Activated CD4-positive, alpha-beta T cell treated with anti-CD3 and anti-CD28 coated beads for 1 hour (primary cell): ENCODE data around the gene RAB20.

Experiments
- DNase-seq: peaks from one replicate; pipeline ENCODE4 v3.0.0-alpha.2; 2020

Gene RAB20

DNA sequence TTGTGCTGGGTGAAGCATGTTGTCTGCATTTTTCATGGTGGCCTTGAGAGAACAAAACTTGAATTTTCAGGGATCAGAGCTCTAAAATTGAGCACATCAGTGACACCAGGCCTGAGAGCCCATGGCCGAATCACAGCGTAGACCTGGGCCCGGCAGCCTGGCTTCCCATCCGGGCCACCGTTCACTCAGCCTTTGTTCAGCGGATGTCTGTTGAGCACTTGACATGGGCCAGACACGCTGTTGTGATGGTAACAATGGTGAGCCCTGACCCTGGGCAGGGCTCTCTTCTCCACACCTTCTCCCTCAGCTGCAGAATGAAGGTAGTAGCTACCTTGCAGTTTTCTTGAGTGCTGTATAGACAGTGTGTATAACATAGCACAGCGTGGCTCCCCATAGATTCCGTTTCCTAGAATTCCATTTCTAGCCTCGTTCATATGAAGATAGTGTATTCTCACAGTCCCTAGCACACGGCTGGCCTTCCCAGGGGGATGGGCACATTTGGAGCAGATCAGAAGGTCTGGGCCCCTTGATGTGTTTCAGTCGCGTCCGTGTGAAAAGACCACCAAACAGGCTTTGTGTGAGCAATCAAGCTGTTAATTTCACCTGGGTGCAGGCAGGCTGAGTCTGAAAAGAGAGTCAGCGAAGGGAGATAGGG, 75.3 kb downstream of the RAB20 start:
- DNase-seq, result no peak

DNA sequence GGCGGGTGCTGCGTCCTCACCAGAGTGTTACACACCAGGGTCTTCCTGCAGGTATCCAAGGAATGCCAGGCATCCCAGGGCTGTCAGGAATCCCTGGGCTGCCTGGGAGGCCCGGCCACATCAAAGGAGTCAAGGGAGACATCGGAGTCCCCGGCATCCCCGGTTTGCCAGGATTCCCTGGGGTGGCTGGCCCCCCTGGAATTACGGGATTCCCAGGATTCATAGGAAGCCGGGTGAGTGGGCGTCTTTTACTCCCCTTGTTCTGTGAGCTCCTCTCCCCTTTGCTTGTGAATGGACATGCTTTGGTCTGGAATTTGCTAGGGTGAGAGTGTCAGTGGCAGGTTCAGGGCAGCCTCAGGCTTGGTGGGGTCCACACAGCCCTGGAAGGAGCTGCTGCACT, 75.9 kb downstream of the RAB20 start:
- DNase-seq, result no peak

DNA sequence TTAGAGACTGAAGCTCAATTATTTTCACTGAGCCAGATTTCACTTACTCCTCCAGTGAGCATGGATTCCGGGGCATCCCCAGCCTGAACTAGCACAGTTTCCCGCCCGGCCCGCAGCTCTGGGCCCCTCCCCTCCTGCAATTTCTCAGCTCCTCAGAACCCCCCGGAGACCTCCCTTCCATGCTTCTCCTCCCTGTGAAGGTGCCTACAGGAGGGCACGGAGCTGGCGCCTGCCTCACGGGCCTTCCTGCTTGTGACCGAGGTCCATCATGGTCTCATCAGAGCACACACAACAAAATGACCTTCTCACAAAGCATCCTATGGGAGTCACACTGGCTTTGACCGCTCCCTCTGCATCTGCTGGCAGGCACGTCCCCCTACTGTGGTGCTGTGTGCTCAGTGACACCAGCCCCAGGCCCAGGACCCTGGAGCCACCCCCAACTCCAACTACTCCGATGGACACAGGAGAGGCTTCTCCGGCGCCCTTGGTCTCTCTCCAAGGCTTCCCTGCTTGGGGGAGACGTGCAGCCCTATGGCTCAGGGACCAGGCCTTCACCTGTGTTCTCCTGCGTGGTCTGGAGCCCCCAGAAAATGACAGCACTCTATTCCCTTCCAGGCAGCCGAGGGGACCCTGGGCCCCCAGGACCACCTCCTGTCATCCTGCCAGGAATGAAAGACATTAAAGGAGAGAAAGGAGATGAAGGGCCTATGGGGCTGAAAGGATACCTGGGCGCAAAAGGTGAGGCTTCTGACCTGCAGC, 77.1 kb downstream of the RAB20 start:
- no peak for DNase-seq

DNA sequence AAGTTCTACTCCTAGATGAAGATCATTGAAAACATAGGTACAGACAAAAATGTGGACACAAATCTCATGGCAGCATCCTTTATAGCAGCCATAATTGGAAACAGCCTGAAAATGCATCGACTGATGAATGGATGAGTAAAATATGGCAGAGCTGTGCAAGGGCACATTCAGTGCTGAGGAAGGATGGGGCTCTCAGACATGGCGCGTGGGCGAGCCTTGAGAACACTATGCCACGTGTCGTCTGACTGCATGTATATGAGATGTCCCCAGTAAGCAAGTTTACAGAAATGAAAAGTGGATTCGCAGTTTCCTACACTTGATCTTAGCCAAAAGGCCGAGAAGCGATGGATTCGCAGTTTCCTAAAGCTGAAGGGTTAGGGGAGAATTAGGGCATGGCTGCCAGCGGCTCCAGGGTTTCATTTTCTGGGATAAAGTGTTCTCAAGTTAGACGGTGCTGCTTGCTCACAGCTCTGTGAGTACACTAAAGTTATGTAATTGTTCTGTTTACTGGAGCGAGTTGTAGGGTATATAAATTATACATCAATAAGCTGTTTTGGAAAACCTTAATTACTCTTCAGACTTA, 78.0 kb downstream of the RAB20 start:
- DNase-seq, result no peak

DNA sequence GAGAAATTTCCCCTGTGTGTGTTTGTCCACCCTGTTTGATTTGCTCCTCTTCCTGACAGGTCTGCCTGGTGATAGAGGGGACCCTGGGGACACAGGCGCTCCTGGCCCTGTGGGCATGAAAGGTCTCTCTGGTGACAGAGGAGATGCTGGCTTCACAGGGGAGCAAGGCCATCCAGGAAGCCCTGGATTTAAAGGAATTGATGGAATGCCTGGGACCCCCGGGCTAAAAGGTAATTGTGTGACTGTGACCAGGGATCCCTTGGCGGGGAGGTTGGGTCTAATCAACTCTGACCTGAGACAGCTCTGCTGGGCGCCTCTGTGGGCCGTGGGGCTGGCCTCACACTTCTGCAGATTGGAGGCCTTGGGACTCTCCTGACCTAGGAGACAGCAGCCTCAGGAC, 81.4 kb downstream of the RAB20 start:
- DNase-seq, result no peak

DNA sequence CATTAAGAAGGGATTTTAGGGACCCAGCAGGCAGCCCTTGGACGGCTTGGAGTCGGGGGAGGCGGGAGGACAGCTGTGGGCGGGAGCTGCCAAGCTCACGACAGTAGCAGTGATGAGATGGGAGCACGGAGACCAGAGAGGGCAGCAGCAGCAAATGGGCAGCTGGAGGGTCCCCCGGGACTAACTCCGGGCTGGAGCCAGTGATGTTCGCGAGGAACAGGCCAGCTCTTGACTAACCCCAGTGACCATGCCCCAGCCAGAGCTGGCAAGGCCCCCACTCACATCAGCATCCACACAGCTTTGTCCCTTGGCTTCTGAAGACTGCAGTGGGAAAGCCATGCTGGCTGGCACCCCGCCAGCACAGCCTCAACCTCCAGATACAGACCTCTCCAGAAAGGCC, 81.9 kb downstream of the RAB20 start:
- DNase-seq, result no peak

DNA sequence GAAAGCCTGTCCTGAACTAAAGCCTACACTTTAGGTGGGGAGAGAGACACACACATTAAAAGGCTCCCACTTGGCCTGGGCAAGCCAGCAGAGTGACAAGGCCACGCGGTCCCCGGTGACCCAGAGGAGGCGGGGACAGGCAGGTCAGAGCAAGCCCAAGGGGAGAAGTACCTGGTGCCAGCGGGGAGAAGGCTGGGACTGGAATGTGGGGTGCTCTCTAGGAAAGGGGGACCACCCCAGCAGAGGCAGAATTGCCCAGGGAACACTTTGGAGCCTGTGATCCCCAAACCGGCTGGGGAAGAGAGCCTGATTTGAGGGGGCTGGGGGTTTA, 82.3 kb downstream of the RAB20 start:
- DNase-seq, result no peak

DNA sequence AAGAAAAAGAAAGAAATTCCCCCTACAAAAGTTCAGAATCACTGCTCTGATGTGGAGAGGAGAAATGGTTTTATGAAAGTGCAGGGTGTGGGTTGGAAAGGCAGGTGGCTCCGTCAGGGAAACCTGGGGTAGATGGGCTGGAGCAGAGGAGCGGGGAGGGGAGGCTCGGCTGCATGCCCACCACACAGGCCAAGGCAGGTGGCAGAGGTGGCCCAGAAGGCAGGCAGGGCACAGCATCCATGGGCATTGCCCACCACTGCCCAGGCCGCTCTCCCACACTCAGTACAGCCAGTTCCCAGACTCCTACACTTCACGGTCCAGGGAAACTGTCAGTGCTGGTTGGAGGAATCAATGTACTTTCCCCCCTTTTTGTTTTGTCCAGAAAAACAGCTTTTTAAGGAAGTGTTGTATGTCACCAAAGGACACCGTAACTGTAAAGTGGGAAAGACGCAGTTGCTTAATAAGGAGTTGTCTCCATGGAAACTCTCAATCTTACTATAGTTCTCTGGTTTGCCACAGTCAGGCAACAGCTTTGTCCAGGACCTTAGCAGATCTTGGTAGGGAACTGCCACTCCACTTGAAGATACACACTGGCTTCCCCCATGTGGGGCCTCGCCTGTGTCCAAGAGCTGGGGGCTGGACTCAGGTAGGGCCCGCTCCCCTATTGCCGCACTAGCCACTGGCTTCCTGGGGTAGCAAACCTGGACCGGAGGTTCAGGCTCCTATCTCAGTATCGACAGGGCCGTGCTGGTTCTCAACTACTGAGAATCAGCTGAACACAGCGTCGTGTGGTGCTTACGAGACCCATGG, 82.9 kb downstream of the RAB20 start:
- DNase-seq, result no peak

DNA sequence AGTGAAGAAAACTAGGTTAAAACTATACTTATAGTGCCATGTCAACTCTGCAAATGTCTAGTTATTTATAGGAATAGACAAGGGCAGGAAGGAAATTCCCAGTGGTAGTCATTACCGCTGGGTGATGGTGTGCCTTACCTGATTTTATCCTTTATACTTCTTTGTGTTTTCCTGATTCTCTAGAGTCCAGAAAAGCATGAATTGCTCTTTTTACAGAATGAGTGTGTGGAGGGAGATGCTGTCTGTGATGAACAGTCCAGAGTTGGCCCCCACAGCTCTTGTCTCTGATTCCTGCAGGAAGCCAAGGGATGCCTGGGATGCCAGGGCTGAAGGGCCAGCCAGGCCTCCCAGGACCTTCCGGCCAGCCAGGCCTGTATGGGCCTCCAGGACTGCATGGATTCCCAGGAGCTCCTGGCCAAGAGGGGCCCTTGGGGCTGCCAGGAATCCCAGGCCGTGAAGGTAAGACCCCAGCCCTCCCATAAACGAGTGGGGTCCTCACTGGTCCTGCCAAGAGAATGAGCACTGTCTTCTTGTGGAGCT, 83.7 kb downstream of the RAB20 start:
- DNase-seq, result no peak

DNA sequence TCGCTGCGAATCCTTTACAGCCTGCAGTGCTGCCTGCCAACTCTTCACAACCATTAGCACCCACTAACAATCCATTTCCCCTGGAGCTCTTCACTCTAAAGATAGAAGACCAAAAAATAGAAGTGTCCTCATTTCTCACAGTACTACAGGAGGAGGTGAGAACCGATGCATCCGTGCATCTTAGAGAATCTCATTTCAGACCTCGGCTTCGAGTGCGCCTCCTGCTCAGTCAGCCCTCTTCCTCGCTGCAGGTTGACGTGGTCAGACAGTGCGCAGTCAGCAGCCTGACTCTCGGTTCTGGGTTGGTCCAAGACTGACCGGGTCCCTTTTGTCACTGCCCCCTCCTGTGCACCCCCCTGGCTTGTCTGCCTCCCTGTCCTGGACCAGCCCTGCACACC, 85.3 kb downstream of the RAB20 start:
- no peak for DNase-seq

DNA sequence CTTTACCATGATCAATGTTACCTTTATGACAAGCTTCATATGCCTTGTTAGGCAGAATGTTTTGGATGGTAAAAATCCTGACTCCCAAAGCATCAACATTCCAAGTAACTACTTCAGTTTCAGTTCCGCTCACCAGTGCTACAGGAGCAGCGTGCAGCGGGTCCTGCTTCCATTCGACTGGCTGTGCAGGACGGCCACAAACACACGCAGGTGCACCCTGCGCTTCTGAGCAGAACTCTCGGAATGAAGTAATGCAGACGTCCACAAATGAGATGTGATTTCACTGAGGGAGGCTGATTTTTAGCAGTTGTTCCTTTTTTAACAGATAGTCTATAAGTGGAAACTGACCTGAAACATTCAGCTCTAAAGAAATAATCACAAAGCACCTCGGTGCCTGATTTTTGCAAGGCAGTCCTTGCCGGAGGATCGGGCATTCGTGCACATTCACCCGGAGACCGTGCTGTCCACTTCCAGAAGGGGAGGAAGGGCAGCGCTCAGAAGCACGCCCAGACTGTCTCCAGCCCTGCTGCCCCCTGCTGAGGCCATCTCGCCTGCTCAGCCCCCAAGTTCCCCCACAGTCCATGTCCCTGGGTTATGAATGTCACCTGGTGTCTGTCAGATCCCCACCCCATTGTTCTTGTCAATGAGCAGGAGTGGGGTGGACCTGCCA, 85.8 kb downstream of the RAB20 start:
- no peak for DNase-seq

DNA sequence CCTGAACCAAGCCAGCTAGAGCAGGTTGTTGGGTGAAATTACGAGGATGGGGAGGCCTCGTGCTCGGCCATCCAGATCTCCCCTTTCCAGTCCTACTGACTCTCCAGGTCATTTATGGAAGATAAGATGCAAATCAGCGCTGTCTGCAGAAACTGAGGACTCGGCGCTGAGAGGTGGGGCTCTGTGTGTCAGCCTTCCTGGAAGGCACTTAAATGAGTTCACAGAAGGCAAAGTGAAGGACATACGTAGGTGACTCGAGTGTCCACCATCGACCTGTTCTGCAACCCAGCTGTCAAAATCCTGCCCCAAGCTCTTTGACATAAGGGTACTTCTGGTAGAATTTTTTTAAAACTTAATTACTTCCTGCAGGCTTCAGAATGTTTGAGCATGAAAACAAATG, 86.4 kb downstream of the RAB20 start:
- no peak for DNase-seq

DNA sequence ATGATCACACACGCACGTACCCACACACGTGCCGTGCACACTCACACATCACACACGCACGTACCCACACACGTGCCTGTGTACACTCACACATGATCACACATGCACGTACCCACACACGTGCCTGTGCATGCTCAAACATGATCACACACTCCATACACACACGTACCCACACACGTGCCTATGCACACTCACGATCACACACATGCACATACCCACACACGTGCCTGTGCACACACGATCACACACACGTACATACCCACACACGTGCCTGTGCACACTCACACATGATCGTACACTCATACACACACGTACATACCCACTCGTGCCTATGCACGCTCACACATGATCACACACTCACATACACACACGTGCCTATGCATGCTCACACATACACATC, 86.8 kb downstream of the RAB20 start:
- DNase-seq, result no peak
